HG03342 (cell line): Measurements from ENCODE around the gene NEURL4.
"Not testable (repeated sequence)": the region's sequence is repeated elsewhere in the genome, so short reads cannot be mapped to it uniquely, and the experiment has no call there.

Experiments used
- ATAC-seq: cut with Tn5 transposase; IDR thresholded peaks from one replicate; pipeline ENCODE4 v1.9.1; 2021; ENCODE audit warnings: mild to moderate bottlenecking, moderate library complexity; ENCODE audit not compliant: unreplicated experiment

Gene NEURL4

GRCh38 chr17:7328840-7329373 lies at the start of gene NEURL4:
TSS of gene NEURL4 (minus strand) at chr17:7329335. CDS start at chr17:7329312, 23 bp downstream.
- ATAC-seq: peak; percentile 7

GRCh38 chr17:7374353-7374752 lies 45.2 kb upstream of the NEURL4 start:
- no peak for ATAC-seq

DNA sequence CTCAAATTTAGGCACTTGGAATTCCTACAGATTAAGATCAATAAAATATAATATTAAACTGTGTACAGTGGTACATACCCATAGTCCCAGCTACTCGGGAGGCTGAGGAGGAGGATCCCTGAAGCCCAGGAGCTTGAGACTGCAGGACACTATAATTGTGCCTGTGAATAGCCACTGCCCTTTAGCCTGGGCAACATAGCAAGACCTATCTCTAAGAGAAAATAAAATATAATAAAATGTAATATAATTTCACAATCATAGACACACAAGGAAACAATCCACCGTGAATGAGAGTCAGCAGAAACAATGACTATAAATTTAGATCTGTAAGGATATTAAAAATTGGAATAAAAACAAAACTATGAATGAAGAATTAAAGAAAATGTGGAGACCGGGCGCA lies 41.7 kb upstream of the NEURL4 start:
- no peak for ATAC-seq

DNA sequence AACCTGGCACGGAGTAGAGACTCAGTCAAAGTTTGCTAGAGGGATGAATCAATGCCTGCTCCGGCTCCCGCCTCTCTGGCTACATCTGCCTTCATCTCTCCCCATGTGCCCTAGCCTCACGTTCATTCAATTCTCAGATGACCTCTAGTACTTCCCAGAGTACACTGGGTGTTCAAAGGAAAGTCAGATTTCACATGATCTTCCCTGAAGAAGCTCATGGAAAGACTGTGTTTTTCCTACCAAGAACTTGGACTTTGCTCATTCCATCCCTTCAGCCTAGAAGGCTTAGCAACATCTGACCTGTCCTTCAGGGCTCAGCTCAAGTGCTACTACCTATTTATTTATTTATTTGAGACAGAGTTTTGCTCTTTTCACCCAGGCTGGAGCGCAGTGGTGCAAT lies 40.7 kb upstream of the NEURL4 start:
- ATAC-seq: no peak

DNA sequence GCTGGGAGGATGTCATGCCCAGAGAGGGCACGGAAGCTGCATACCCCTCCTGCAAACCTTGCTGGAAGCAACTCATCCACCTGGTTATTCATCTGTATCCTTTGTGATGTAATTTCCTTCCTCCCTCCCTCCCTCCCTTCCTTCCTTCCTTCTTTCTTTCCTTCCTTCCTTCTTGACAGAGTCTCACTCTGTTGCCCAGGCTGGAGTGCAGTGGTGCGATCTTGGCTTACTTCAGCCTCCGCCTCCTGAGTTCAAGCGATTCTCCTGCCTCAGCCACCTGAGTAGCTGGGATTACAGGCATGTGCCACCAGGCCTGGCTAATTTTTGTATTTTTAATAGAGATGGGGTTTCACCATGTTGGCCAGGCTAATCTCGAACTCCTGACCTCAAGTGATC lies 39.5 kb upstream of the NEURL4 start:
- not testable (repeated sequence) for ATAC-seq

GRCh38 chr17:7367918-7368598 lies 38.9 kb upstream of the NEURL4 start:
- no peak for ATAC-seq

GRCh38 chr17:7367083-7367482 lies 37.9 kb upstream of the NEURL4 start:
- ATAC-seq: no peak

DNA sequence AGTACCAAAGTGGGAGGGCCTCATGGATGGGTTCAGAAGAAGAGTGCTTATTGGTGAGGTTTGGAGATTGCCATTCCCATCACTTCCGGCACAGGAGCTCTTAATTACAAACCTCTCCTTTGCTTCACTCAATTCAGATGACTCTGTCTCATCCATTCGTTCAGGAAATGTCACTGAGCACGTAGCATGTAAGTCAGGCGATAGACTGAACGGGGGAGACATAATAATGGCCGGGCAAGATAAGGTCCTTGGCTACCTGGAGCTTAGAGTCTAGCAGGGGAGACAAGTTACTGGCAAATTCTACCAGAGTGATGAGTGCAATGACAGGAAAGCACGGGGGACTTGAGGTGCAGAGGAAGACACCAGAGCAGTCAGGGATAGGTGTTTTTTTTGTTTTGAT lies 36.8 kb upstream of the NEURL4 start:
- ATAC-seq: not testable (repeated sequence)

DNA sequence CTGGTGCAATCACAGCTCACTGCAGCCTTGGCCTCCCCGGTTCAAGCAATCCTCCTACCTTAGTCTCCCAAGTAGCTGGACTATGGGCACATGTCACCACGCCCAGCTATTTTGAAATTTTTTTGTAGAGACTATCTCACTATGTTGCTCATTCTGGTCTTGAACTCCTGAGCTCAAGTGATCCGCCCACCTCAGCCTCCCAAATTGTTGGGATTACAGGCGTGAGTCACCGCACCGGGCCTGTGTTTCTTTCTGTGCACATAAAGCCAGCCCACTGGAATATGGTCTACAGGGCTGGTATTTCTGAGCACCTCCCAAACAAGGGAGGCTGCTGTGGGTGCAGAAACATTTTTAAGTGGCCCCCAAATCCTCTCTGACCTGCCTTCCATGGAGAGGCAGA lies 34.2 kb upstream of the NEURL4 start:
- no peak for ATAC-seq

- ATAC-seq: no peak
Measured at GRCh38 chr17:7361906-7362305, 32.8 kb upstream of the NEURL4 start.

GRCh38 chr17:7357381-7357780 lies 28.2 kb upstream of the NEURL4 start:
- ATAC-seq: no peak

GRCh38 chr17:7356756-7357155 lies 27.6 kb upstream of the NEURL4 start:
- ATAC-seq: no peak

DNA sequence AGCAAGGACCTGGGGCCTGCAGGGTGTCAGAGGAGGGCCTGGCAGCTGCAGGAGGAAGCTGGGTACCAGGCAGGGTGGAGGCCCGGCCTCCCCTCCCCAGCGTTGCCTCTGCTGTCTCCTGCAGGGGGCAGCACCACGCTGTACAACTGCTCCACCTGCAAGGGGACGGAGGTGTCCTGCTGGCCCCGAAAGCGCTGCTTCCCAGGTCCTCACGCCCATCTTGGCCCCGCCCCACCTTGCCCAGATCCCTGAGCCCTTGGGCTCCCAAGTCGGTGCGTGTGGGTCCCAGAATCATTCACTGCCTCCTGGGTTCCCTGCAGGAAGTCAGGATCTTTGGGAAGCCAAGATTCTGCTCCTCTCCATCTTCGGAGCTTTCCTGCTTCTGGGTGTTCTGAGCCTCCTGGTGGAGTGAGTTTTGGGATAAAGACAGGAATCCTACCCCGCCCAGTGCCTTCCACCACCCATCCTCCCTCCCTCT lies 27.0 kb upstream of the NEURL4 start:
- ATAC-seq: no peak

GRCh38 chr17:7355573-7355972 lies 26.4 kb upstream of the NEURL4 start:
- no peak for ATAC-seq

DNA sequence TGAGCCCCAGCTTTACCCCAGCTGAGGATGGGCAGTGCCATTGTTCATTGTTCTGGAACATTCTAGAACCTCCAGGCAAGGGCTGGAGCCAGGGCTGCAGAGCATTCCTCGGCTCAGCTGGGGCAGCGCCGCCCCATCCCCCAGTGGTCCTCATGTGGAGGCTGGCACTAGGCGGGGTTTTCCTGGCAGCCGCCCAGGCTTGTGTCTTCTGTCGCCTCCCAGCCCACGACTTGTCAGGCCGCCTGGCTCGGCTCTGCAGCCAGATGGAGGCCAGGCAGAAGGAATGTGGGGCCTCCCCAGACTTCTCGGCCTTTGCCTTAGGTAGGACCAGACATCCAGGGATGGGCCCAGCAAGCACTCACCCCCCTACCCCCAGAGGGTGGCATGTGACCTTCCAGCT lies 25.9 kb upstream of the NEURL4 start, which contains the start of gene TMEM95:
TSS of gene TMEM95 (plus strand) at position 104 of the 400 bp plus-strand sequence. CDS start at position 153, 49 bp downstream.
- no peak for ATAC-seq

DNA sequence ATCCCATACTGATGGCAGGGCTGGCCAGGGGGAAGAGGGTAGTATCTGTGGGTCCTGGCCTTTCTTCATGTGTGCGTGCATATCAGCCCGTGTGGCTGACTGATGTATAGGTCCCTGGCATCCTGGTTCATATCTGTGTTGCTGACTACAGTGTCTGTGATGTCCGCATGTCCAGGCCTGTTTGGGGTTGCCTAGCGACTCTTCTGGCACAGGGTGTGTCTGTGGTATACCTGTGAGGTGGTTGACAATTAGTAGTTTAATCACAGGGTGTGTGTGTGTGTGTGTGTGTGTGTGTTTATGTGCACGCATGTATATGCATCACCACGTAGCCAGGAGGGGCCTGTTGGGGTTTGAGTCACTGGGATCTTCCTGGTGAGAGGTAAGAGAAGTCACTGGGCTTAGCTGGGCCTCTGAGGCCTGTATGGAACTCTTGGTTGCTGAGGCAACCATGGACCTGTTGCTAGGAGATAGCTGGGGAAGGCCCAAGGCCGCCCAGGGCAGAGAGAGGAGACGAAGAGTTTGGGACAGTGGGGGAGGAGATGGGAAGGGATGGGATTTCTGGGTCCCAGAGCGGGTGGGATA lies 25.2 kb upstream of the NEURL4 start:
- ATAC-seq: no peak

DNA sequence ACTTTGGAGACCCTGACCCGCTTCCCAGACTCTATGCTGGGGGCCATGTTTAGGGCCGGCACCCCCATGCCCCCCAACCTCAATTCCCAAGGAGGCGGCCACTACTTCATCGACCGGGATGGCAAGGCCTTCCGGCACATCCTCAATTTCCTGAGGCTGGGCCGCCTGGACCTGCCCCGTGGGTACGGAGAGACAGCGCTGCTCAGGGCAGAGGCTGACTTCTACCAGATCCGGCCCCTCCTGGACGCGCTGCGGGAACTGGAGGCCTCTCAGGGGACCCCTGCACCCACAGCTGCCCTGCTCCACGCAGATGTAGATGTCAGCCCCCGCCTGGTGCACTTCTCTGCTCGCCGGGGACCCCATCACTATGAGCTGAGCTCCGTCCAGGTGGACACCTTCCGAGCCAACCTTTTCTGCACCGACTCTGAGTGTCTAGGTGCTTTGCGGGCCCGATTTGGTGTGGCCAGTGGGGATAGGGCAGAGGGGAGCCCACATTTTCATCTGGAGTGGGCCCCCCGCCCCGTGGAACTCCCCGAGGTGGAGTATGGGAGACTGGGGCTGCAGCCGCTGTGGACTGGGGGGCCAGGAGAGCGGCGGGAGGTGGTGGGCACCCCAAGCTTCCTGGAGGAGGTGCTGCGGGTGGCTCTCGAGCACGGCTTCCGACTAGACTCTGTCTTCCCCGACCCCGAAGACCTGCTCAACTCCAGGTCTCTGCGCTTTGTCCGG lies 23.9 kb upstream of the NEURL4 start:
- no peak for ATAC-seq

GRCh38 chr17:7352503-7352889 lies 23.4 kb upstream of the NEURL4 start:
- ATAC-seq: no peak

GRCh38 chr17:7351665-7352502 lies 22.7 kb upstream of the NEURL4 start, which contains the start of gene KCTD11:
TSS of gene KCTD11 (plus strand) at chr17:7352162.
- ATAC-seq: peak; percentile 46

GRCh38 chr17:7348478-7349242 lies 19.5 kb upstream of the NEURL4 start:
- no peak for ATAC-seq
